Fibroblast of skin of left quadriceps (primary cell): Measurements from ENCODE around the gene RNU6-7.

ENCODE experiments used
- DNase-seq, 2 experiments: peaks; one replicate each; pipeline ENCODE4 v3.0.0-alpha.2; 2013; ENCODE audit warnings: low read depth in 2 of 2

RNU6-7 gene

GRCh38 chr14:32205554-32205953, 3.7 kb downstream of the RNU6-7 start:
- DNase-seq, result no peak

GRCh38 chr14:32205984-32206383, 4.1 kb downstream of the RNU6-7 start:
- no peak for DNase-seq

DNA sequence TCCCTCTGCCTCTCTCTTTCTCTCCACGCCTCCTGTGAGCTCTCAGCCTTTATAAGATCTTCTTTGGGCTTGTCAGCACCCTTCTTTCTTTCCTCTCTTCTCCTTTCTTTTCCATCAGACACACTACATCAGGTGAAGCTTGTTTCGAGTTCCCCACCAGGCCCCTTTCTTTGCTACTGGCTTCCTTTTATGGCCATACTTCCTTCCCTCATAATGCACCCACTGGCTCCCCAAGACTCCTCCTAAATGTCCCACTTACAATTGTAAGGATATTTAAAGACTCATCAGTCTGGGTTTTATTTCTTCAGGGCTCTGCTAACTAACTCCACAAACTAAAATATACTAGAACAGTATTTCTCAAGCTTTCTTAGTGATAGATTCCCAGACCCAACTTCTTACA, 4.7 kb downstream of the RNU6-7 start:
- no peak for DNase-seq

GRCh38 chr14:32208490-32208889, 6.6 kb downstream of the RNU6-7 start:
- no peak for DNase-seq

GRCh38 chr14:32209471-32209870, 7.6 kb downstream of the RNU6-7 start:
- DNase-seq, result no peak

DNA sequence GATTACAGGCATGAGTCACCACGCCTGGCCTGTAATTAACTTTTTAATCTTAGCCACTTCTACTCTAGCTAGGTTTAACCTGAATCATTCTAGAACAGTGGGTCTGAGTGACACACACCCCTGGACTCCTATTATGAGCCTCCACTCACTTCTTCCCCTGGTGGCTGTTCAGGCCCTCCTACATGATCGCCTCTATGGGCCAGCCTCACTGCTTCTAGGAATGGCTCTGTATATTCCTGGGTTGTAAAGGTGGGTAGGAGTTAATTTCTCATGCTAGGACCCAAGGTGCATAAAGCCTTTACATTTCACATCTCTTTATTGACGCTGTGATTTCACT, 9.2 kb downstream of the RNU6-7 start:
- DNase-seq, result no peak

DNA sequence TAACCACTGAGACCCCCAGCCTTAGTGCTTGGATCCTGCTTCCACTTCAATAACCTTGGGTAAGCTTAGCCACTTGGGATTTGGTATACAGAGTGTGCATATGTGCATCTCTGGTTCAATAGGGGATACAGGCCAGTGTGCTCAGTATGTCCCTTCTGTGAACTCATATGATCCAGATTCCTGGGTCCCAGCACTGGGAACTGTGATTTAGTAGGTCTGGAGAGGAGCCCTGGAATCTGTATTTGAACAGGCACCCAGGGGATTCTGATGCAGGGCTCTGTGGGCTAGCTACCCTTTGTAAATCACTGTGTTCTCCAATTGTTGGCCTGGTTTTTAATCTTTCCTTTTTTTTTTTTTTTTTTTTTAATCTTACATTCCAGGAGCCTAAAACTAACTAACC, 11.0 kb downstream of the RNU6-7 start:
- no peak for DNase-seq

DNA sequence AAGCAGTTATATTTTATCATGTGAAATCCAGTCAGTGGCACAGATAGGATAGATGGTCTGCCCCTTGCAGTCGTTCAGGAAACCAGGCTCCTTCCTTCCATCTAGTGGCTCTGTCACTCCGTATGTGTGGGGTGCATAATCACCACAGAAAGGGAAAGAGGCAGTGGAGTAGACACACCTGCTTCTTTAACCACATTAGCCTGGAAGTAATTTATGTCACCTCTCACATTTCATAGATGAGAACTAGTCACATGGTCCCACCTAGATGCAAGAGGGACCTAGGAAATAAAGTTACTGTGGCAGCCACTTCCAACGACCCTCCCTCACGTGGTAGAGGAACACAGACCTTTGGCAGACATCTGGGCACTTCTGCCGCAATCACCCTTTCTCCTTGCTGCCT, 15.5 kb downstream of the RNU6-7 start:
- no peak for DNase-seq

GRCh38 chr14:32224737-32225377, 23.0 kb downstream of the RNU6-7 start:
- peak; percentile 63 to 64 for DNase-seq

- DNase-seq, result no peak
These were observed 23.6 kb downstream of the RNU6-7 start for GRCh38 chr14:32225378-32225920.

- DNase-seq, result no peak
These were observed 24.2 kb downstream of the RNU6-7 start for GRCh38 chr14:32226056-32226455.

DNA sequence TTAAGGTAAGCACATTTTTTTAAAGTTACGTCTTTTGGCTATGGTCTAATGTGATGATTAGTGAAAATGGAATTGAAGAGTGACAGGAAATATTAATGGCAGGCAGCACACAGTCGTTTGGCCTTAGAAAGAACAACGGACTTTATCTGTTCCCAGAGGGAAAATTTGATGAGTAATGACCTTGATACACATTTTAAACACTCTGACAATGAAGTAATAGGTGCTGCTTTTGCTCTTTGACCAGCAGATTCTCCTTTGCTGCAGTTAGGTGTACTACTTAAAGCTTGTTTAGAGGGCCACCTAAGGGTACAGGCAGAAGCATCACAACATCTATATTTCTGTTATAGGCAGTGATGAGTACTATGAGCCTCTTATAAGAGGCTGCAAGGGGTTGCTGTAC, 28.3 kb downstream of the RNU6-7 start:
- peak; percentile 46 to 48 for DNase-seq

DNA sequence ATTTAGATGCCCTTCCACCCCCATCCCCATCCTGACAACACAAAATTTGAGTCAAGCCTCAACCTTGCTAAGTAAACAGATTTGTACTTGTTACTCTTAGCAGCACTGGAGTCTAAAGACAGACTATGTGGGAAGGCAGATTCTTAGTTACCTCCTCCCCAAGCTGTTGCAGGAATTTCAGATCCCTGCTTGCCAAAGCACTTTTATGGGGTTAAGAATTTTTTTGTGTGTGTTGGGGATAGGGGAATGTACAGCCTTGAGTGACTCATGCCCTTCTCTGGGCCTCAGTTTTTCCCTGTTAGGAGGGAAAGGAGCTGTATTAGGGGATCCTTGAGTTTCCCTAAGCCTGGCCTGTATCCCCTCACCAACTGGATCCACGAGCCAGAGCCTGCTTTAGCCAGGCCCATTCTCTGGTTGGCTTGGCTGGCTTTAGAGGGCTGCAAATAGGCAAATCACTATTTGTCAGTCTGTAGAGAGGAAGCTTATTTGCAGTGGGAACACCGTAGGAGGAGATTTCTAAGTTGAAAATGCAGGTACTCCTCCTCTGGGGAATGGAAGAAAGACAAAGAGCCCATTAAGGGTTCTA, 28.9 kb downstream of the RNU6-7 start:
- peak; percentile 79 to 84 for DNase-seq

DNA sequence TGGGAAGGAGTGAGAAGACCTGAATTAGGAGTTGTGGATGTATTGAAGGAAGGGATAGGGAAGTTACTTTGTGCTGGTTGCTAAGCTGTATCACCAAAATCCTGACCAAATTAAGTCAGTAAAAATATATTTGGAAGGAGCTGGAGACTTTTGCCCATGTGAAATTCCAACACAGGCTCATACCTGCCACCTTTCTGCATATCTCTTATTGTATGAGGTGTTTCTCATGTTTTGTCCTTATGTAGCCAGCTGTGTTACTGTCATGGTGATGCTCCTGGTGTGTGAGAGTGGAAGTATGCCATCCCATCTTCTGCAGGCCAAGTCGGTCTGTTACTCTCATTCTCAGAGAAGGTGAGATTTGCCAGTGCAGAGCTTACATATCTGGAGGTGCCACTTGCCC, 30.6 kb downstream of the RNU6-7 start:
- no peak for DNase-seq

- DNase-seq, result no peak
These were observed 31.4 kb downstream of the RNU6-7 start for GRCh38 chr14:32233260-32233659.

- DNase-seq, result no peak
These were observed 42.6 kb downstream of the RNU6-7 start for GRCh38 chr14:32244404-32244803.

GRCh38 chr14:32246751-32247150, 44.9 kb downstream of the RNU6-7 start:
- DNase-seq, result no peak

DNA sequence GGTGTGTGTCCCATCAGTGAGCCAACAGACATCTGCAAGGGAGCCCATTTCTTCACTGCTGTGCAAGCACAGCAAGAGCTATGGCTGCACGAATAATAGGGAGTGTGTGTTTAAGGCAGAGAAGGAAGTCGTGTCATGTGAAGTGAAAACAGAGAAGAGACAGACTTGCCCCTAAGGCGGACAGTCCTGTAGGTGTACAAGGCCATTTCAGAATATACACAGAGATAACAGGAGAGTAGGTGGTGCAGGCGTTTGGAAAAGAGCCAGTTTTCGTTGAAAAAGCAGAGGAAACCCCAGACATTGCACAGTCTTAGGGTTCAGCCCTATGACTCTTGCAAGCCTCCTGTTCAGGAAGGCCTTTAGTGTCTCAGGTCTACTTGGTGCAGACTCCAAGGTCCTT, 47.5 kb downstream of the RNU6-7 start:
- DNase-seq, result no peak

- DNase-seq, result no peak
These were observed 47.9 kb downstream of the RNU6-7 start for GRCh38 chr14:32249780-32250179.

DNA sequence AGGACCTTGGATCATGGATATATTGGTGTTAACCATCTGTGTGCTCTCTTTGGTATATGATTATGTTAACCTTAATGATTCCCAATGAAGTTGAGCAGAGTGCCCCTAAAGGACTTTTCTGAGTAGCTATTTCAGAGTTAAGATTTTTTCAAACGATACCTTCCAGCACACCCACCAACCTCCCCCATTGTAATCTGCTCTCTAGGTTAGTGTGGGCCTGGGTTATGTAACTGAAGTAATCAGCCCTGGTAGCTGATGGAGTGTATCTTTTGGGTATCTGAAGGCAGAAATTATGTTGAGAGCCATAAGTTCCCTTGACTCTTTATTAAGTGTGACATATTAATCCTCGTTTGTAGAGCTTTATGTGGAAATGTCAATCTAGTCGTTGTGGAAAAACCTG, 48.8 kb downstream of the RNU6-7 start:
- no peak for DNase-seq

GRCh38 chr14:32251530-32251929, 49.7 kb downstream of the RNU6-7 start:
- DNase-seq, result no peak
